GM23248 (cell line): Measurements from ENCODE around the gene FARS2. TPM values are rescaled to one million over a fixed set of nuclear protein-coding genes. Genes with fewer than 3 reads are reported as not detected.

Source experiments
- DNase-seq: peaks from one replicate; pipeline ENCODE4 v3.0.0-alpha.2; 2015
- H2AFZ ChIP-seq: fragments of 200-600 bp; sonication (generic); 2 replicates; pipeline ENCODE4 v1.6.1; 2016; ENCODE audit warnings: antibody characterized with exemption
- H3F3A ChIP-seq: fragments of 200-600 bp; sonication (generic); 2 replicates; pipeline ENCODE4 v1.6.1; 2016; ENCODE audit warnings: mild to moderate bottlenecking, antibody characterized with exemption, mixed run types; ENCODE audit not compliant: insufficient read depth
- H3K27ac ChIP-seq: fragments of 200-600 bp; sonication (generic); 2 replicates; pipeline ENCODE4 v1.5.1; 2016; ENCODE audit warnings: mild to moderate bottlenecking
- H3K27me3 ChIP-seq: fragments of 200-600 bp; sonication (generic); replicated peaks from 2 replicates; pipeline ENCODE4 v1.6.1; 2016; ENCODE audit warnings: mild to moderate bottlenecking; ENCODE audit not compliant: insufficient read depth
- H3K36me3 ChIP-seq: fragments of 200-600 bp; sonication (generic); 2 replicates; pipeline ENCODE4 v1.6.1; 2016; ENCODE audit warnings: low read depth, mild to moderate bottlenecking
- H3K4me1 ChIP-seq: fragments of 200-600 bp; sonication (generic); 2 replicates; pipeline ENCODE4 v1.6.1; 2016; ENCODE audit warnings: mild to moderate bottlenecking; ENCODE audit not compliant: insufficient read depth
- H3K4me2 ChIP-seq: fragments of 200-600 bp; sonication (generic); one replicate; pipeline ENCODE4 v1.6.1; 2016; ENCODE audit warnings: mild to moderate bottlenecking; ENCODE audit not compliant: unreplicated experiment
- H3K4me3 ChIP-seq: fragments of 200-600 bp; sonication (generic); 2 replicates; pipeline ENCODE4 v1.5.1; 2016; ENCODE audit warnings: mild to moderate bottlenecking
- H3K79me2 ChIP-seq: fragments of 200-600 bp; sonication (generic); 2 replicates; pipeline ENCODE4 v1.6.1; 2016; ENCODE audit warnings: mild to moderate bottlenecking; ENCODE audit not compliant: insufficient read depth
- H3K9ac ChIP-seq: fragments of 200-600 bp; sonication (generic); 2 replicates; pipeline ENCODE4 v1.6.1; 2016; ENCODE audit warnings: mild to moderate bottlenecking
- H3K9me2 ChIP-seq: fragments of 200-600 bp; sonication (generic); 2 replicates; pipeline ENCODE4 v1.6.1; 2016; ENCODE audit warnings: mixed run types, mild to moderate bottlenecking, moderate library complexity; ENCODE audit not compliant: insufficient read depth
- H3K9me3 ChIP-seq: fragments of 200-600 bp; sonication (generic); one replicate; pipeline ENCODE4 v1.6.1; 2017; ENCODE audit warnings: low read depth
- H4K20me1 ChIP-seq: fragments of 200-600 bp; sonication (generic); 2 replicates; pipeline ENCODE4 v1.6.0; 2016; ENCODE audit not compliant: insufficient read depth
- EZH2 ChIP-seq: fragments of 200-600 bp; sonication (generic); IDR thresholded peaks from 2 replicates; pipeline ENCODE4 v1.6.1; 2018; ENCODE audit warnings: antibody characterized with exemption, mild to moderate bottlenecking; ENCODE audit not compliant: insufficient read depth, poor library complexity, severe bottlenecking
- EZH2phosphoT487 ChIP-seq: fragments of 200-600 bp; sonication (generic); IDR thresholded peaks from 2 replicates; pipeline ENCODE4 v1.6.1; 2018; ENCODE audit warnings: antibody characterized with exemption, moderate library complexity, mild to moderate bottlenecking, low read depth; ENCODE audit not compliant: insufficient read depth
- WGBS, 2 experiments: methylation state at CpG; one replicate each; pipeline ENCODE4 v1.1.6; 2015 to 2017; ENCODE audit warnings: low lambda C conversion rate in 2 of 2, low coverage in 1 of 2; ENCODE audit errors: missing lambda C conversion rate in 2 of 2; 5-methylcytosine and 5-hydroxymethylcytosine counted together
- in situ Hi-C: fragments of 300-500 bp; cut with MboI; formaldehyde crosslinking; loops from 2 replicates; pipeline ENCODE4 v1.15.0; 2020
- polyA plus RNA-seq: library from polyadenylated mRNA; unstranded; fragments of >200 nt; fragmentation: Nextera tagmentation; extraction: Ambion mirVana; gene quantifications from 2 replicates; pipeline ENCODE4 v1.2.1, GENCODE V29; 2016
- total RNA-seq: library from RNA; depleted of rRNA; stranded (reverse); fragments of >200 nt; shearing (Covaris generic); gene quantifications from 2 replicates; pipeline ENCODE4 v1.2.3, GENCODE V29; 2014

FARS2 gene
- total and polyA plus RNA-seq, 2 experiments from 2014 or later, result 15.1 to 16.5 TPM

DNA sequence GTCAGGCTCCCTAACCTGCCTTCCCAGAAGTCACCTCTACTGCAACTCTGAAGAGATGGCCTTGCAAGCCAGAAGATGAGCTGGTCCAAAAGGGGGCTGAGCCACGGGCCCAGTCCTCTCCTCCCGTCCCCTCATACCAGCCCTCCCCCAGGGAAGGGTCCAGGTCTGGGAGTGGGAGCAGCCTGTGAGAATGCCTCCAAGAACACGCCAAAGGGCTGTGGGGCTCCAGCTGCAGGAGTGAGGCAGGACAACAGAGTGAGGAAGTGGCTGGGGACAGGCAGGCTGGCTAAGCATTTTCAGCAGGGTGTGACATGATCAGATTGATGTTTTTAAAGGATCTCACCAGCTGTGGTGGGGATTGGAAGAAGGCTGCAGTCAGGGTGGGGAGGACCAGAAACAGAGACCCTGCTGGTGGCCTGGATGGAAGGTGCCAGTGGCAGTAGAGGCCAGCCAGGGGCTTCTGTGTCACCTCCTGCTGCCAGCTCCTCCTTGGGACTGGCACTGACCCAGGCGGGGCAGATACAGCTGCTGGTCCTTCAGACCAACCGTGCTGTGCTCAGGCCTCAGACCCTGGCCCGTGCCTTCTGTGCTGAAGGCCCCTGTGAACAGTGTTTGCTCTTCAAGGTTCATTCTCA lies 487.8 kb downstream of the FARS2 start:
- no peaks in the 10 kb centered on the region for H3K79me2 ChIP-seq
- H3K9ac ChIP-seq, result no peak overlapping the region
- H3K27me3 ChIP-seq, result no peaks in the 10 kb centered on the region
- H3F3A ChIP-seq, result peaks cover 24% of the 10 kb centered on the region
- no peak overlapping the region for H3K4me3 ChIP-seq
- 94 to 98% methylated on average over 4 to 6 of the region's 6 CpGs for WGBS, 2 experiments
- no peaks in the 10 kb centered on the region for H4K20me1 ChIP-seq
- H2AFZ ChIP-seq, result no peak overlapping the region
- H3K4me1 ChIP-seq, result peaks cover 18% of the 10 kb centered on the region
- no peak overlapping the region for H3K4me2 ChIP-seq
- H3K9me3 ChIP-seq, result no peaks in the 10 kb centered on the region
- no peak overlapping the region for H3K27ac ChIP-seq
- in situ Hi-C loops, result no loop called here
- DNase-seq, result no peak
- TF ChIP-seq EZH2, result no peak
- TF ChIP-seq EZH2phosphoT487, result no peak
- no peaks in the 10 kb centered on the region for H3K36me3 ChIP-seq
- H3K9me2 ChIP-seq, result no peaks in the 10 kb centered on the region

DNA sequence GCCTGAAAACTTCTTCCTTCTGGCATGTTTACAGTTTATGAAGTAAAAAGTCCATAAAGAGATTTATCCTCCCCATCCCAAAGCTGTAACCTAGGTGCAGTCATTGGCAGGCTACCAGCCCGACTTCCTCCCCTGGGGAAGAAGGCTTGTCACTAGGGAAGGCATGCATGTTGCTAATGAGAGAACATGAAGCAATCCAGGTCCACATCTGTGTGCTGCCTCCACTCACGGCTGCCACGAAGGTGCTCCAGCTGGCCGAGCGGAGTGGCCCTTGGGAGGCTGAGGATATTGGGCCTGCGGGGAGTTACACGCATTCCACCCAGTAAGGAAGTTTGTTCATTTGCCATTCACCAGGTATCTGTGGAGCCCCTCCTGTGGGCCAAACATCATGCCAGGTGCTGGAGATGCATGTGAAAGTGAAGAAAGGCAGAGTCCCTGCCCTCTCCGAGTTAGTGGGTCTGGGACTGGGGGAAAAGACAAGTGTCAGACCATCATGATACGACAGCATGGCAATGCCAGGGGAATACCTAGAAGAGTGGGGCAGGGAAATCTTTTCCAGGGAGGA lies 488.4 kb downstream of the FARS2 start:
- TF ChIP-seq EZH2phosphoT487, result no peak
- no peak for TF ChIP-seq EZH2
- Histone ChIP-seq H3K9me3 (no peaks in the 10 kb centered on the region), H3K27ac (no peak overlapping the region), H3K4me2 (no peak overlapping the region), H3K4me1 (peaks cover 18% of the 10 kb centered on the region), H3K9me2 (no peaks in the 10 kb centered on the region), H3K4me3 (no peak overlapping the region), H3K9ac (no peak overlapping the region), H3K36me3 (no peaks in the 10 kb centered on the region), H4K20me1 (no peaks in the 10 kb centered on the region), H3F3A (peaks cover 24% of the 10 kb centered on the region), H2AFZ (no peak overlapping the region), H3K79me2 (no peaks in the 10 kb centered on the region), H3K27me3 (no peaks in the 10 kb centered on the region)
- no peak for DNase-seq
- in situ Hi-C loops, result no loop called here
- 97 to 100% methylated on average over 9 of the region's 9 CpGs for WGBS, 2 experiments

DNA sequence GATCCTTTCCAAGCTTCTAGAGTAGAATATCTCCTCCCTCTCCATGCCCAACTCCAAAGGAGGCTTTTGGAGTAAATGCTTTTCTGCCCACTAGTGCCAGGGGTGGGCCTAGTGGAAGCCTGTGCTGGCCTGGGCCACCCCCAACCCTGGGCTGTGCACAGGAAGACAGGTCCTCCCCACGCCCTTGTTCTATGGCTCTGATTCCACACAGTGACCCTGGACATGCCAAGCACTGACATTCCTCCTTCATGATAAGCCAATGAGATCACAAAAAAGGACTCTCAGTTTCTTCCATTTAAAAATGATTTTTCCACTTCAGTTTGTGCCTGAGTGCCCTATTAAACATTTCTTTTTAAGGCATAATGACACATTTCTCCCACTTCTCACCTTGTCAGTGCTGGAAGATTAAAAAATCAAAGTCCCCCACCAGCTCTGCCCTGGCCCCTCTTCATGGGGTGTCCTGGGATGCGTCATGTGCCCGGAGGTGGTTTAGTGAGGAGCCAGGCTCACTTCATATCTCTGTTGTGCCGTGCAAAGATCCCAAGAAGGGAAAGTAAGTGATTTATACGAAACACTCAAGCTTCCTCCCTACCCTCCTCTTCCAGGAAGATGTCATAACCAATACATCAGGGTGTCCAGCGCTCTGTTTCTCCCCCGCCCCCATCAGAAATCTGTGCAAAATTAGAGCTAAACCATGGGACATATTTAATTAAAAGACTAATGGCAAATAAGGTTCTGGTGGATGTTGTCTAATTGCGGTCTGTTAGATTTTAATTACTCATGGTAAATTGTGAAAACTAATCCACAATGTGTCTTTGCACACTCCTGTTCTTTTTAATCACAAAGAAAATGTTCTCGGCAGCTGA lies 490.4 kb downstream of the FARS2 start:
- DNase-seq, result peak; percentile 60
- no peaks in the 10 kb centered on the region for H4K20me1 ChIP-seq
- H3K79me2 ChIP-seq, result no peaks in the 10 kb centered on the region
- H3K27ac ChIP-seq, result peak overlapping the region; percentile 74
- H3F3A ChIP-seq, result peaks cover 24% of the 10 kb centered on the region
- H3K36me3 ChIP-seq, result no peaks in the 10 kb centered on the region
- TF ChIP-seq EZH2, result no peak
- no peak for TF ChIP-seq EZH2phosphoT487
- peaks cover 18% of the 10 kb centered on the region for H3K4me1 ChIP-seq
- H3K4me2 ChIP-seq, result peak overlapping the region; percentile 68
- H3K9ac ChIP-seq, result peak overlapping the region; percentile 59
- H3K9me3 ChIP-seq, result no peaks in the 10 kb centered on the region
- 12 to 19% methylated on average over 9 of the region's 9 CpGs for WGBS, 2 experiments
- in situ Hi-C loops, result no loop called here
- H3K27me3 ChIP-seq, result no peaks in the 10 kb centered on the region
- peak overlapping the region; percentile 74 for H2AFZ ChIP-seq
- H3K4me3 ChIP-seq, result peak overlapping the region; percentile 37
- no peaks in the 10 kb centered on the region for H3K9me2 ChIP-seq

DNA sequence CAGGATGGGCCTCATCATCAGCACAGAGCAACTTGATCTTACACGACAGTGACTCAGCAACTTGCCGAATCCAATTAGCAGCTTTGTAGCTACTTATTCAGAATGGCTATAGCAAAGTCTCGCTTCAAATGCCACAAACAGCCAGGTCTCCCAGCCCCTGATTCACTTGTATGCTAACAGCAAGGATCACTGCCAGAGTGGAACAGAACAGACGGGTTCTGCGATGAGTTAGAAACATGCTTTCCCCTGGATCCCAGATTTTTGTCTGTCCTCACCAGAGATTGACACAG lies 491.0 kb downstream of the FARS2 start:
- Histone ChIP-seq H3K79me2 (no peaks in the 10 kb centered on the region), H3K9ac (peak overlapping the region; percentile 59), H3K4me2 (peak overlapping the region; percentile 68), H3K27ac (peak overlapping the region; percentile 74), H3K4me1 (peaks cover 18% of the 10 kb centered on the region), H2AFZ (peak overlapping the region; percentile 74), H3K9me3 (no peaks in the 10 kb centered on the region), H3K27me3 (no peaks in the 10 kb centered on the region), H3K36me3 (no peaks in the 10 kb centered on the region), H3K9me2 (no peaks in the 10 kb centered on the region), H3K4me3 (peak overlapping the region; percentile 37), H3F3A (peaks cover 24% of the 10 kb centered on the region), H4K20me1 (no peaks in the 10 kb centered on the region)
- 4 to 7% methylated on average over 5 of the region's 5 CpGs for WGBS, 2 experiments
- in situ Hi-C loops, result no loop called here
- DNase-seq, result peak; percentile 91
- TF ChIP-seq EZH2phosphoT487, result no peak
- TF ChIP-seq EZH2, result no peak
